Transverse colon (tissue), 3 donors: Measurements from ENCODE around the gene POLG.

ENCODE experiments used
- CTCF ChIP-seq, 5 experiments: fragments of 200-600 bp in 3 of 5; fragments of 450-650 bp in 2 of 5; sonication (generic) in 3 of 5; IDR thresholded peaks; 1 replicate in 2 of 5; 2 replicates in 3 of 5; pipeline ENCODE4 v1.5.1; 2016 to 2017; ENCODE audit warnings: antibody characterized with exemption in 5 of 5, inconsistent platforms in 3 of 5, mild to moderate bottlenecking in 2 of 5, moderate library complexity in 1 of 5
- POLR2A ChIP-seq: fragments of 450-650 bp; IDR thresholded peaks from one replicate; pipeline ENCODE4 v1.6.1; 2016; ENCODE audit warnings: antibody characterized with exemption, mild to moderate bottlenecking, moderate library complexity

- TF ChIP-seq CTCF (IDR thresholded peaks at IDR 0.05) (no peak), POLR2A (no peak)
Measured at GRCh38 chr15:89381888-89382686, 47.5 kb upstream of the POLG start.
